Nucleus accumbens (tissue), 56 donors: ENCODE results near the gene NPAS3.

Experiments
- DNase-seq, 56 donors: peaks; one replicate each; lab custom pipeline; 2025; lab: John Stamatoyannopoulos, UW

The NPAS3 gene

GRCh38 chr14:33404964-33405574 lies 466.4 kb downstream of the NPAS3 start:
- no peak for DNase-seq

- DNase-seq, result no peak
Observed at GRCh38 chr14:33406766-33407165, 468.1 kb downstream of the NPAS3 start.

GRCh38 chr14:33408291-33408690 lies 469.6 kb downstream of the NPAS3 start:
- no peak for DNase-seq

GRCh38 chr14:33412450-33412849 lies 473.8 kb downstream of the NPAS3 start:
- DNase-seq, result no peak

DNA sequence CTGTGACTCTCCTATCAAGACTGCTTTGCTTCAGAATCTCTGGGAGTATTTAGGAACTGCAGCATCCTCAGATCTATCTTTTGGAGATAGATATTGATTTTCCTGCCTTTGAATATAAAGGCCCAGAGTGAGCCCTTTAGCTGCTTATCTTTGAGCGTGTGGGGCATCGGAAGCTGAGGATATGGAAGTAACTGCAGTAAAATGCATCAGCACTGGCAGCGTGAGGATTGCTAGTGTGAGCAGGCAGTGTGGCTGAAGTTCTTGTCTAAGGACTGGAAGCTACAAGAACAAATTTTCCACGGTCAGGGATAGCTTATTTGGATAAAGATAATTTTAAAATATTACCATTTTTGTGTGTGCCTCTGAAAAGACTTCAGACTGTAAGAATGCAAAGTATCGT lies 474.7 kb downstream of the NPAS3 start:
- no peak for DNase-seq

GRCh38 chr14:33414041-33414440 lies 475.4 kb downstream of the NPAS3 start:
- peak in 9 of 56 donors; percentile 0 to 11 (median 3) for DNase-seq

GRCh38 chr14:33420051-33420627 lies 481.5 kb downstream of the NPAS3 start:
- DNase-seq, result no peak

DNA sequence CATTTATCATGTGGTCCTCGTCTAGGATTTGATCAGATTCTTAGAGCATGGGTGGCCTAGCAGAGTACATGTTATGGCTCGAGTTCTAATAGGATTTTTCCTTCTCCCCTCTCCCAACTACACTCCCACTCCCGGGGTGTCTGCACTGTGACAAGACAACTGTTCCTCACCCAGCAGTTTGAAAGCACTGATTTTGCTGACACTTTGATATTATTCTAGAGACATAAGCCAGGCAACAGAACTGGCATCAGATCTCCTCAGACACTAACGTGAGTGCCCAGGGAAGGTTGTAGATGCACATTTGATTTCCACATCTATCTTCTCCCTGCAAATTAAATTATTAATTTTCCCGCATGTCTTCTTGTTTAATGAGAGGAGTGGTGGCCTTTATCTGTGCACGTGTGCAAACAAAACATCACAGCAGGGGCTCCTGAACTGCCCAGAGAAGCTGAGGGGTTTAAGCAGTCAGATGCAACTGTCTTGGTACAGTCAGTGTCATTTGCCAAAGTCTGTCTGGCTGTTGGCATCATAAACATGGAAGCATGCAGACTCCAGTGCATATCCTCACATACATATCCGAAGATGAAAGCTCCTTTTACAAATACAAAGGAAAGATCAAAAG lies 491.8 kb downstream of the NPAS3 start:
- DNase-seq, result no peak

GRCh38 chr14:33432407-33433023 lies 493.8 kb downstream of the NPAS3 start:
- peak in 5 of 56 donors; percentile 2 to 33 (median 9) for DNase-seq

DNA sequence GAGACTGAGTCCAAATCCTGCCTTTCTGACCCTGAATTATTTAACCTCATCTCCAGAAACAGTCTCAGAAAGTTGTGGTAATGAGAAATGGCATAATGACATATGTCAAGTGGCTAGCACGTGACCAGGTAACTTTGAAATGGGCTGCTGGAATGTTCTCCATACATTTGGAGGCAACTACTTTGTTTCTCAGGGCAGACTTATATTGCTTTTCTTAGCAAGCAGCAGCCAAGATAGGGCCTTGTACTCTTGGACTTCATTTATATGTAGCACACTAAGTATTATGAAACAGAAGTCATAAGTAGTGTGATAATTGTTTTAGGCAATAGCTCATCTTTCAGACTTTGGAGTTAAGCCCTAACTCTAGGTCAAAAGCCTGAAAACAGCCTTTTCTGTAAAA lies 494.7 kb downstream of the NPAS3 start:
- DNase-seq, result no peak

GRCh38 chr14:33435911-33436689 lies 497.4 kb downstream of the NPAS3 start:
- DNase-seq, result no peak

DNA sequence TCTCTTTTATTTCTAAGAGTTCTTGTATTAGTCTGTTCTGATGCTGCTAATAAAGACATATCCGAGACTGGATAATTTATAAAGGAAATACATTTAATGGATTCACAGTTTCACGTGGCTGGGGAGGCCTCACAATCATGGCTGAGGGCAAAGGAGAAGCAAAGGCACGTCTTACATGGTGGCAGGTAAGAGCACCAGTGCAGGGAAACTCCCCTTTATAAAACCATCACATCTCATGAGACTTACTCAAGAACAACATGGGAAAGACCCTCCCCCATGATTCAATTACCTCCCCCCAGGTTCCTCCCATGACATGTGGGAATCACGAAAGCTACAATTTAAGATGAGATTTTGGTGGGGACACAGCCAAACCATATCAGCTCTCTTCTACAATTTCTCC lies 503.0 kb downstream of the NPAS3 start:
- DNase-seq, result no peak

- no peak for DNase-seq
Observed at GRCh38 chr14:33444136-33444535, 505.5 kb downstream of the NPAS3 start.

DNA sequence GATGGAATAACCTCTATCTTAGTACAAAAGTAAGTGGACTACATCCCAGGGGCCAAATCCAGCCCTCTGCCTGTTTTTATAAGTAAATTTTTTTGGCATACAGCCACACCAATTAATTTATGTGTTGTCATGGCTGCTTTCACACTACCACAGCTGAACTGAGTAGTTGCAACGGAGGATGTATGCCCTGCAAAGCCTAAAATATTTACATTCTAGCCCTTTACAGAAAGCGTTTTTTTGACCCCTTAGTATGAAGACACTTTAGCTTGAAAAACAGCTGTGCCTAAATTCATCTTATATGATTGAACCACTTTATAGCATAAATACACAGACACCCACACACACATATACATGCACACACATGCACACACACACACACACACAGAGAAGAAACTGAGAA lies 510.6 kb downstream of the NPAS3 start:
- DNase-seq, result no peak

DNA sequence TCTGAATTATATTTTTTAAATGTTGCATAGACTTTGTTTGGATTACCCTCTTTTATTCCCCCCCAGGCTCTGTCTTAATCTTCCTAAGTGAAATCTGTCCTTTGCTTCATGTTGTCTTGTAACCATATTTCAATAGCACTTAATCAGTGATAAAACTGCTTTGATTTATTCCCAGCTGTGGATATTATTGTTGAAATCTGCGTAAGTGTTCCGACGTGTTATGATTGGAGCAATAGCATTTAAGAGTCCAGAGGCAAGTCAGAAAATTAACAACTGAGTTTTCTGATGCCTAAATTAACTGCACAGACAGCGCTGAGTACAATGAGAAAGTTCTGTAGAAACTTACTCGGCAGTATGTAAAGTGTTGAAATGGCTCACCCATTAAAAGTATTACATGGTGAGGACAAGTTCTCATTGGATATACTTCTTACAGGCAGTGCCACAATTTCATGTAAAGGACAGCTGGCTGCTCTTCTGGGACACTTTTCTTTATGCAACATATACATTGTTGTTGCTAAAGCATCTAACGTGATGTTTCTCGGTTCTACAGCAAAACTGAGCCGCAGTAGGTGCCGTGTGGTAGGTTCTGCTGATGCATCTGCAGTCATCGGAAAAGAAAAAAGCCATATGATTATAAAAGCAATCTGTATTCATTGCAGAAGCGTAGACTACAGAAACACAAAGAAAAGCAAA lies 511.2 kb downstream of the NPAS3 start:
- no peak for DNase-seq

DNA sequence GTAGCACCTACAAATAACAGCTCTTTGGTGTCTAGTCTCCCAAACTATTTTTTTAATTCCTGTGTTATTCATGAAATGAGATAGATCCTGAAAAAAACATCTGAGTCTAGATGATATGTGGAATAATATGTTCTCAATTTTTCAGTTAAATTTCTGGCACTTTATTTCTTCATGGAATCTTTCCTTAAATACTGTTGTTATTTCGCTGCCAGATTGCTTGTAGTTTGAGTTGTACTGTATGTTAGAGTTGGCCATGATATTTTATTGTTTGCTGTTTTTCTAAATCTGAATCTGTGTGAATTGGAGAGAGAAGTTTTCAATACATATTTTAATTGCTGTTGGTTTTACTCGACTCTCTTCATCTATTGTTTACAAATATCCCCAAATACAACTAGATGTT lies 511.7 kb downstream of the NPAS3 start:
- no peak for DNase-seq

DNA sequence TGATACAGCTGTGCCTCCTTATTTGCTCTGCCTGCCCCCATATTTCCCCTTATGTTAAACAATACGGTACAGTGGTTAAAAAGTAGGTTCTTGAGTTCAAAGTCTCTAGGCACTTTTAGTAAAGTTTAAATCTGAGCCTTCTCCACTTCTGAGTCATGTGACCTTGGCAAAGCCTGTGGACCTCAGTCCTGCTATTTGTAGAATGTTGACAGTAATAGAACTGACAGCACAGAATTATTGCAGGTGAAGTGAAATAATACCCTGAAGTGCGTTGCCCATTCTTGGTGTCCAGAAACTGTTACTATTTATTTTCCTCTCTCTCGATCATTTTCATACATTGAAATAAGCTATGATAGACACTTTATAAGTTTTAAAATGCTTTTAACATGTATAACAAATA lies 512.5 kb downstream of the NPAS3 start:
- no peak for DNase-seq

GRCh38 chr14:33452995-33453394 lies 514.3 kb downstream of the NPAS3 start:
- DNase-seq, result no peak

DNA sequence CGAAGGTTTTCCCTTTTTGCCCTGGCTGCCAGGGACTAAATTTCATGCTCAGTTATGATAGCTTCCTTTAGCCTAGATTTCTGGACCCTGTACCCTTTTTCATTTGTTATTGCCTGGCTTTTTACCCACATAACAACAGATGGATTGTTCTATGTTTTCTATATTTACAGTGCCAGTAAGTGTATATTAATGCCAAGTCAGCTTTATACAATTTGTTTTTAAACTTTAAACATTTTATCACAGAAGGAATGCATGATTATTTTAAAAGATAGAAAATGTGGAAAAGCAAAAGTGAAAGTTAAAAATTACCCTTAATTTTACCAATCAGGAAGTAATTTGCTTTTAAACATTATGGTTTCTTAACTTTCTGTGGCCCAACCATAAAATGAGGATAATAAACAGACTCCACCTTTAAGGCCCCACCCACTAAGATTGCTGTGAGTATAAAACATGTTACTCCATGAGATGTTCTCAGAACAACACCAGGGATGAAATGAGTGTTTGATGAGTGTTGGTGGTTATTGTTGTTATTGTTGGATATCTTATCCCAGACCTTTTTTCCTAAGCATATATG lies 515.4 kb downstream of the NPAS3 start:
- no peak for DNase-seq

- DNase-seq, result no peak
Observed at GRCh38 chr14:33454707-33455106, 516.0 kb downstream of the NPAS3 start.
